ENCODE data around the gene GNG14.
A peak's percentile ranks its signal among the peaks of the same experiment; 100 is the strongest.

Gene GNG14

GRCh38 chr19:12665281-12665573, 22.6 kb upstream of the GNG14 start:
- ChIA-PET POLR2A (interaction anchor here (1.7 to 2.1 kb wide), 2 partner anchors 16 to 54 kb away, joined by 9 to 12 read pairs; partner anchors contain the start of genes DHPS, ZNF490 and ZNF791), CTCF (no interaction called here)
- DNase-seq (ENCODE audit: extremely low spot score), result no peak
- TF ChIP-seq SUZ12 (IDR thresholded peaks at IDR 0.05), result no peak
- TF ChIP-seq SP1 (IDR thresholded peaks at IDR 0.05), result no peak
- TF ChIP-seq BHLHE40 (IDR thresholded peaks at IDR 0.05; ENCODE audit: borderline replicate concordance), result no peak
- TF ChIP-seq ELF4 (IDR thresholded peaks at IDR 0.05), result no peak
- TF ChIP-seq CTBP1 (IDR thresholded peaks at IDR 0.05; ENCODE audit: borderline replicate concordance), result no peak
- TF ChIP-seq LEF1 (IDR thresholded peaks at IDR 0.05; ENCODE audit: borderline replicate concordance), result no peak
- TF ChIP-seq HDGF (IDR thresholded peaks at IDR 0.05; ENCODE audit: borderline replicate concordance), result no peak
- TF ChIP-seq FOXM1 (IDR thresholded peaks at IDR 0.05; ENCODE audit: borderline replicate concordance), result no peak
- no peak for TF ChIP-seq ARNT (IDR thresholded peaks at IDR 0.05)
- no peak for TF ChIP-seq PKNOX1 (IDR thresholded peaks at IDR 0.05)
- no peak for TF ChIP-seq FOXA1 (IDR thresholded peaks at IDR 0.05)
- TF ChIP-seq FOXK2 (IDR thresholded peaks at IDR 0.05), result no peak
- no peak for TF ChIP-seq NFRKB (IDR thresholded peaks at IDR 0.05)
- TF ChIP-seq L3MBTL2 (conservative IDR thresholded peaks at IDR 0.05), result no peak

GRCh38 chr19:12665671-12666264, 22.0 kb upstream of the GNG14 start:
- no peak for DNase-seq (ENCODE audit: extremely low spot score)

GRCh38 chr19:12666265-12667048, 21.3 kb upstream of the GNG14 start, which contains the start of the genes MAN2B1 and WDR83:
MAN2B1 (minus strand) TSS chr19:12666742; CDS start chr19:12666701, 41 bp downstream.
WDR83 (plus strand) TSS chr19:12666807; CDS start chr19:12669791, 2,984 bp downstream.
- TF ChIP-seq SUZ12 (IDR thresholded peaks at IDR 0.05) (no peak), CTBP1 (IDR thresholded peaks at IDR 0.05; ENCODE audit: borderline replicate concordance) (no peak), PKNOX1 (IDR thresholded peaks at IDR 0.05) (no peak), FOXA1 (IDR thresholded peaks at IDR 0.05) (no peak), FOXM1 (IDR thresholded peaks at IDR 0.05; ENCODE audit: borderline replicate concordance) (no peak), ARNT (IDR thresholded peaks at IDR 0.05) (no peak), FOXK2 (IDR thresholded peaks at IDR 0.05) (no peak), L3MBTL2 (conservative IDR thresholded peaks at IDR 0.05) (no peak), SP1 (IDR thresholded peaks at IDR 0.05) (no peak), HDGF (IDR thresholded peaks at IDR 0.05; ENCODE audit: borderline replicate concordance) (no peak), NFRKB (IDR thresholded peaks at IDR 0.05) (no peak), ELF4 (IDR thresholded peaks at IDR 0.05) (no peak), LEF1 (IDR thresholded peaks at IDR 0.05; ENCODE audit: borderline replicate concordance) (no peak), ZNF384 (IDR thresholded peaks at IDR 0.05) (no peak), TARDBP (IDR thresholded peaks at IDR 0.05) (no peak), BHLHE40 (IDR thresholded peaks at IDR 0.05; ENCODE audit: borderline replicate concordance) (no peak)
- DNase-seq (ENCODE audit: extremely low spot score), result peak; percentile 88
- CTCF ChIA-PET, result no interaction called here
- POLR2A ChIA-PET, result interaction anchor here (0.6 to 2.1 kb wide), 5 partner anchors 12 to 234 kb away, joined by 3 to 12 read pairs (median 4); partner anchors contain the start of genes DHPS, ZNF490 and ZNF791

More at GRCh38 chr19:12665671-12666264, 22.0 kb upstream of the GNG14 start:
- POLR2A ChIA-PET, result interaction anchor here (1.2 to 2.1 kb wide), 3 partner anchors 11 to 55 kb away, joined by 4 to 12 read pairs (median 9); partner anchors contain the start of genes DHPS, ZNF490 and ZNF791
- TF ChIP-seq ZNF384 (IDR thresholded peaks at IDR 0.05) (no peak), FOXA1 (IDR thresholded peaks at IDR 0.05) (no peak), PKNOX1 (IDR thresholded peaks at IDR 0.05) (no peak), TARDBP (IDR thresholded peaks at IDR 0.05) (no peak), FOXM1 (IDR thresholded peaks at IDR 0.05; ENCODE audit: borderline replicate concordance) (no peak), NFRKB (IDR thresholded peaks at IDR 0.05) (no peak), ELF4 (IDR thresholded peaks at IDR 0.05) (no peak), L3MBTL2 (conservative IDR thresholded peaks at IDR 0.05) (no peak)
- CTCF ChIA-PET, result no interaction called here

GRCh38 chr19:12667731-12668302, 20.0 kb upstream of the GNG14 start:
- TF ChIP-seq FOXK2 (IDR thresholded peaks at IDR 0.05) (no peak), TARDBP (IDR thresholded peaks at IDR 0.05) (no peak), HDGF (IDR thresholded peaks at IDR 0.05; ENCODE audit: borderline replicate concordance) (no peak), ARNT (IDR thresholded peaks at IDR 0.05) (no peak), SP1 (IDR thresholded peaks at IDR 0.05) (no peak), PKNOX1 (IDR thresholded peaks at IDR 0.05) (no peak), L3MBTL2 (conservative IDR thresholded peaks at IDR 0.05) (no peak), FOXA1 (IDR thresholded peaks at IDR 0.05) (no peak), LEF1 (IDR thresholded peaks at IDR 0.05; ENCODE audit: borderline replicate concordance) (no peak), CTBP1 (IDR thresholded peaks at IDR 0.05; ENCODE audit: borderline replicate concordance) (no peak), ZNF384 (IDR thresholded peaks at IDR 0.05) (no peak), BHLHE40 (IDR thresholded peaks at IDR 0.05; ENCODE audit: borderline replicate concordance) (no peak), FOXM1 (IDR thresholded peaks at IDR 0.05; ENCODE audit: borderline replicate concordance) (no peak), SUZ12 (IDR thresholded peaks at IDR 0.05) (no peak), NFRKB (IDR thresholded peaks at IDR 0.05) (no peak), ELF4 (IDR thresholded peaks at IDR 0.05) (no peak)
- POLR2A ChIA-PET, result interaction anchor here (0.9 kb wide), 1 partner anchor 28 kb away, joined by 3 read pairs; the partner anchor contains the start of gene FBXW9
- CTCF ChIA-PET, result no interaction called here
- no peak for DNase-seq (ENCODE audit: extremely low spot score)

All from HEK293T (cell line).